Adrenal gland (tissue), 12 donors: ENCODE data around the gene GPR31. TPM values are rescaled to one million over a fixed set of nuclear protein-coding genes. Genes with fewer than 3 reads are reported as not detected.

ENCODE experiments used
- DNase-seq, 7 donors: peaks; one replicate each; pipeline ENCODE4 v3.0.0-alpha.2; 2019 to 2020
- H3K27ac ChIP-seq, 5 donors: fragments of 200-600 bp; sonication (generic) in 4 of 5; 1 replicate in 3 of 5; 2 replicates in 2 of 5; pipeline versions ENCODE4 v1.5.1 to v1.8.0; 2016 to 2020; ENCODE audit warnings: mild to moderate bottlenecking in 1 of 5
- H3K27me3 ChIP-seq: fragments of 200-600 bp; 2 replicates; pipeline ENCODE4 v1.8.0; 2021
- H3K36me3 ChIP-seq, 2 donors: fragments of 200-600 bp; replicated peaks in 1 of 2; 1 replicate in 1 of 2; 2 replicates in 1 of 2; pipeline versions ENCODE4 v1.5.1 to v1.8.0; 2018 to 2022
- H3K4me1 ChIP-seq, 2 donors: fragments of 200-600 bp; replicated peaks in 1 of 2; 1 replicate in 1 of 2; 2 replicates in 1 of 2; pipeline versions ENCODE4 v1.5.1 to v1.8.0; 2018 to 2021
- H3K4me3 ChIP-seq, 4 donors: fragments of 200-600 bp; sonication (generic) in 3 of 4; one replicate each; pipeline ENCODE4 v1.5.1; 2016 to 2018
- H3K9me3 ChIP-seq, 3 donors: fragments of 200-600 bp; sonication (generic) in 1 of 3; replicated peaks in 1 of 3; 1 replicate in 2 of 3; 2 replicates in 1 of 3; pipeline versions ENCODE4 v1.5.1 to v1.8.0; 2016 to 2021
- POLR2A ChIP-seq, 2 donors: fragments of 450-650 bp; IDR thresholded peaks; one replicate each; pipeline ENCODE4 v1.6.1; 2017; ENCODE audit warnings: antibody characterized with exemption in 2 of 2, mild to moderate bottlenecking in 2 of 2, moderate library complexity in 1 of 2
- WGBS, 4 donors: extraction: QIAGEN DNeasy Blood & Tissue Kit in 2 of 4; methylation state at CpG; one replicate each; pipeline versions ENCODE4 v1.1.5 to v1.1.7; 2013 to 2017; 5-methylcytosine and 5-hydroxymethylcytosine counted together
- intact Hi-C, 2 donors: fragments of 100-400 bp; cut with DNase I; formaldehyde crosslinking; loops; one replicate each; pipeline versions ENCODE4 v1.14.1 to v1.15.0; 2022 to 2023
- polyA plus RNA-seq, 3 donors: library from polyadenylated mRNA; stranded (reverse); fragments of 200-250 nt in 2 of 3; fragments of 350-450 nt in 1 of 3; fragmentation: Illumina TruSeq in 1 of 3; extraction: RNeasy Lipid Tissue Mini Kit (QIAGEN cat#74804) in 1 of 3; gene quantifications; one replicate each; pipeline ENCODE4 v1.2.3, GENCODE V29; 2013 to 2014
- total RNA-seq, 9 donors: library from RNA; depleted of rRNA in 4 of 9; stranded (reverse); fragments of >200 nt in 4 of 9; fragments of 120-200 nt in 1 of 9; fragmentation: NEBNext Ultra II Directional in 1 of 9; extraction: Animal tissue kit (Norgen Biotek cat#: 25700) in 1 of 9; gene quantifications; one replicate each; pipeline versions ENCODE4 v1.1.0 to v1.2.4, GENCODE V29; 2013 to 2023
- TF ChIP-seq, protein P1 (sequence below), 6 experiments: fragments of 450-650 bp in 4 of 6; fragments of 200-600 bp in 2 of 6; sonication (generic) in 1 of 6; IDR thresholded peaks; 1 replicate in 5 of 6; 2 replicates in 1 of 6; pipeline versions ENCODE4 v1.5.1 to v1.8.0; 2016 to 2021; ENCODE audit warnings: antibody characterized with exemption in 6 of 6, mild to moderate bottlenecking in 2 of 6, moderate library complexity in 1 of 6
- donor health status: healthy with polysubstance abuse.
- donor health status: Bipolar disorder and iron deficiency.
- donor health status: DM: yes; HTN: yes; CAD: no.
- donor health status: DM: no; HTN: no; CAD: no.
- donor health status: DM: no; HTN: no; CAD: no.
- donor health status: DM: yes; HTN: yes; CAD: no.

Gene GPR31
- total and polyA plus RNA-seq, 12 donors: not detected

DNA sequence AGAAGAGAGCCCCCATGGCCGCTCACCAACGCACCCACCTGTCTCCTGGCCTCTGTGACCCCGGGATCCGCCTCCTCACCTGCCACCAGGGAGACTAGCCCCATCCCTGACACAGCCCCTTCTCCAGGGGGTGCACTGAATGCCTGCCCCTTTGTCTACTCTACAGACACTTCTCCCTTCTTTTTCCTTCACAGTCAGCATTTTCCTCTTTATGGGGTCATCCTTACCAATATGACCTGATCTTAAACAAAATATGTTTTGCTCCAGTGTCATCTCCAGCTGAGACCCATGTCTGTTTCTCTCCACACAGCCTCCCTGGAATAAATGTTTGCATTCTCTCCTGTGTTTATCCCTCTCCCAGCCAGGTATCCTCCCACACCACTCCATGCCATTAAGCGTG, 49.5 kb downstream of the GPR31 start:
- intact Hi-C loops: no loop called here
- 80 to 92% (median 89%) methylated on average over 5 of the region's 5 CpGs for WGBS, 4 donors
- Histone ChIP-seq H3K36me3 (no peaks in the 10 kb centered on the region), H3K4me1 (no peaks in the 10 kb centered on the region), H3K27me3 (no peaks in the 10 kb centered on the region), H3K27ac (no peak overlapping the region), H3K9me3 (no peaks in the 10 kb centered on the region), H3K4me3 (no peak overlapping the region)
- no peak for TF ChIP-seq POLR2A (IDR thresholded peaks at IDR 0.05)
- TF ChIP-seq, protein P1, sequence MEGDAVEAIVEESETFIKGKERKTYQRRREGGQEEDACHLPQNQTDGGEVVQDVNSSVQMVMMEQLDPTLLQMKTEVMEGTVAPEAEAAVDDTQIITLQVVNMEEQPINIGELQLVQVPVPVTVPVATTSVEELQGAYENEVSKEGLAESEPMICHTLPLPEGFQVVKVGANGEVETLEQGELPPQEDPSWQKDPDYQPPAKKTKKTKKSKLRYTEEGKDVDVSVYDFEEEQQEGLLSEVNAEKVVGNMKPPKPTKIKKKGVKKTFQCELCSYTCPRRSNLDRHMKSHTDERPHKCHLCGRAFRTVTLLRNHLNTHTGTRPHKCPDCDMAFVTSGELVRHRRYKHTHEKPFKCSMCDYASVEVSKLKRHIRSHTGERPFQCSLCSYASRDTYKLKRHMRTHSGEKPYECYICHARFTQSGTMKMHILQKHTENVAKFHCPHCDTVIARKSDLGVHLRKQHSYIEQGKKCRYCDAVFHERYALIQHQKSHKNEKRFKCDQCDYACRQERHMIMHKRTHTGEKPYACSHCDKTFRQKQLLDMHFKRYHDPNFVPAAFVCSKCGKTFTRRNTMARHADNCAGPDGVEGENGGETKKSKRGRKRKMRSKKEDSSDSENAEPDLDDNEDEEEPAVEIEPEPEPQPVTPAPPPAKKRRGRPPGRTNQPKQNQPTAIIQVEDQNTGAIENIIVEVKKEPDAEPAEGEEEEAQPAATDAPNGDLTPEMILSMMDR (IDR thresholded peaks at IDR 0.05): no peak
- no peak for DNase-seq

DNA sequence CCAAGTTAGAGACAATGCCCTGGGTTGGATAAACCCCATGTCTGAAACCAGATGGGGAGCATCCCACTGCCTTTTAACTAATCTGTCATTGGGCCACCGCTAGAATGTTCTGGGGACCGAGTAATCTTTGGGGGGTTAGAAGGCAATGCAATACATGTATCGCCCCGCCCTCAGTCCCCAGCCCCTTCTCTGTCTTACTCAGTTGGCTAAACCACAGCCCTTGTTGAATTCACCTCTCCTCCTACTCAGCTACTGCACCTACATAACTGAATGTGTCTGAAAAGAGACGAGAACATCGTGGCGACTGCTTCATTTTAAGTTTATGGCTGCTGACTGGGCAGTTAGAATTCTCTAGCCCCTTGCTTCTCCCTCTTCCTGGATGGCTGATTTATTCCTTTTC, 50.0 kb downstream of the GPR31 start:
- intact Hi-C loops: no loop called here
- Histone ChIP-seq H3K27me3 (no peaks in the 10 kb centered on the region), H3K9me3 (no peaks in the 10 kb centered on the region), H3K27ac (no peak overlapping the region), H3K4me3 (no peak overlapping the region), H3K36me3 (no peaks in the 10 kb centered on the region), H3K4me1 (no peaks in the 10 kb centered on the region)
- TF ChIP-seq POLR2A (IDR thresholded peaks at IDR 0.05): no peak
- TF ChIP-seq, protein P1 (IDR thresholded peaks at IDR 0.05): no peak
- no peak for DNase-seq
- WGBS, 4 donors: 80 to 93% (median 84%) methylated on average over 7 of the region's 7 CpGs

DNA sequence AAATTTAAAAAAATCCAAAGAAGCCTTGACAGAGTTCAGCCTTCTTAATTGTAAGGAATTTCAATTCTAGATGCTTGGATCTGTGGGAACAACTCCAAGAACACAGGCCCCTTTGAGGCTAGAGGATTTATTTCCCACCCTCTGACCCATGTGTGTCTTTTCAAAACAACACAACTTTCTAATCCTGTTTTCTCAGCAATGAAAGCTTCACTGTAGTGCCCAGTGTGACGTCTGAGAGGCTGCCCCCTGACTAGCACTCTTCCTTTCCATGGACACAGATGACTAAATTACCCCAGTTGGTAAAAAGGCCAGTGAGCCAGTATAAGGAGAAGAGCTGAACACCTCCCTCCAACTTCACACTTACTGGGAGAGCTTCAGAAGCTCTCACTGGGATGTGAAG, 51.4 kb downstream of the GPR31 start:
- no peak for DNase-seq
- H3K36me3 ChIP-seq: no peaks in the 10 kb centered on the region
- no peak for TF ChIP-seq POLR2A (IDR thresholded peaks at IDR 0.05)
- TF ChIP-seq, protein P1 (IDR thresholded peaks at IDR 0.05): no peak
- H3K4me3 ChIP-seq: no peak overlapping the region
- H3K27ac ChIP-seq: no peak overlapping the region
- no peaks in the 10 kb centered on the region for H3K27me3 ChIP-seq
- no peaks in the 10 kb centered on the region for H3K9me3 ChIP-seq
- intact Hi-C loops: no loop called here
- 43 to 72% (median 61%) methylated on average over 1 of the region's 1 CpG for WGBS, 4 donors
- no peaks in the 10 kb centered on the region for H3K4me1 ChIP-seq

Other genes with a start within 250 kb of the GPR31 start
- gene RNASET2, start 201.4 kb downstream of the GPR31 start, total RNA-seq: 100 to 1,000 TPM in 2 of 9 donors, 10 to 100 TPM in 7; 19.4 to 218 (median 60.8) TPM
- gene RNASET2, start 201.4 kb downstream of the GPR31 start, polyA plus RNA-seq: 10 to 100 TPM; 25.7 to 76.2 (median 56.0) TPM
- 10 to 100 TPM; 12.7 to 36.7 (median 18.6) TPM for gene CEP43, start 158.6 kb downstream of the GPR31 start, total RNA-seq
- gene CEP43, start 158.6 kb downstream of the GPR31 start, polyA plus RNA-seq: 10 to 100 TPM; 10.1 to 20.5 (median 12.9) TPM
- not detected for gene CCR6, start 34.9 kb downstream of the GPR31 start, total RNA-seq
- gene CCR6, start 34.9 kb downstream of the GPR31 start, polyA plus RNA-seq: not detected
- not detected for gene UNC93A, start 133.3 kb upstream of the GPR31 start, total RNA-seq
- not detected for gene UNC93A, start 133.3 kb upstream of the GPR31 start, polyA plus RNA-seq
- gene TTLL2, start 167.1 kb upstream of the GPR31 start, total RNA-seq: not detected
- gene TTLL2, start 167.1 kb upstream of the GPR31 start, polyA plus RNA-seq: not detected